ENCODE measurements around the gene RAB3GAP1.
"Not testable (repeated sequence)": the region's sequence is repeated elsewhere in the genome, so short reads cannot be mapped to it uniquely, and the experiment has no call there.

The RAB3GAP1 gene

GRCh38 chr2:135105513-135106316, 53.6 kb downstream of the RAB3GAP1 start:
- DNase-seq (ENCODE audit: low read depth in 3 of 3), result not testable (repeated sequence)

GRCh38 chr2:135113322-135113721, 61.2 kb downstream of the RAB3GAP1 start:
- DNase-seq (ENCODE audit: low read depth in 3 of 3), result no peak

GRCh38 chr2:135119582-135119981, 67.5 kb downstream of the RAB3GAP1 start:
- no peak for DNase-seq (ENCODE audit: low read depth in 3 of 3)

- no peak for DNase-seq (ENCODE audit: low read depth in 3 of 3)
Measured at GRCh38 chr2:135121016-135121657, 69.0 kb downstream of the RAB3GAP1 start.

- not testable (repeated sequence) for DNase-seq (ENCODE audit: low read depth in 3 of 3)
Measured at GRCh38 chr2:135121658-135122039, 69.6 kb downstream of the RAB3GAP1 start.

GRCh38 chr2:135124924-135125886, 73.1 kb downstream of the RAB3GAP1 start:
- DNase-seq (ENCODE audit: low read depth in 3 of 3), result no peak

GRCh38 chr2:135125940-135126339, 73.8 kb downstream of the RAB3GAP1 start:
- no peak for DNase-seq (ENCODE audit: low read depth in 3 of 3)

GRCh38 chr2:135130751-135131150, 78.7 kb downstream of the RAB3GAP1 start:
- DNase-seq (ENCODE audit: low read depth in 3 of 3), result no peak

- DNase-seq (ENCODE audit: low read depth in 3 of 3), result no peak
Measured at GRCh38 chr2:135132314-135132713, 80.2 kb downstream of the RAB3GAP1 start.

- DNase-seq (ENCODE audit: low read depth in 3 of 3), result no peak
Measured at GRCh38 chr2:135140606-135141005, 88.5 kb downstream of the RAB3GAP1 start.

- DNase-seq (ENCODE audit: low read depth in 3 of 3), result no peak
Measured at GRCh38 chr2:135142323-135142722, 90.2 kb downstream of the RAB3GAP1 start.

GRCh38 chr2:135144343-135144742, 92.3 kb downstream of the RAB3GAP1 start:
- DNase-seq (ENCODE audit: low read depth in 3 of 3), result no peak

GRCh38 chr2:135149251-135149650, 97.2 kb downstream of the RAB3GAP1 start:
- no peak for DNase-seq (ENCODE audit: low read depth in 3 of 3)

GRCh38 chr2:135150725-135151124, 98.6 kb downstream of the RAB3GAP1 start:
- no peak for DNase-seq (ENCODE audit: low read depth in 3 of 3)

- DNase-seq (ENCODE audit: low read depth in 3 of 3), result no peak
Measured at GRCh38 chr2:135151615-135152014, 99.5 kb downstream of the RAB3GAP1 start.

GRCh38 chr2:135152361-135152760, 100.3 kb downstream of the RAB3GAP1 start:
- DNase-seq (ENCODE audit: low read depth in 3 of 3), result no peak

GRCh38 chr2:135154962-135155361, 102.9 kb downstream of the RAB3GAP1 start:
- no peak for DNase-seq (ENCODE audit: low read depth in 3 of 3)

GRCh38 chr2:135157856-135158255, 105.8 kb downstream of the RAB3GAP1 start:
- DNase-seq (ENCODE audit: low read depth in 3 of 3), result no peak

GRCh38 chr2:135159191-135159590, 107.1 kb downstream of the RAB3GAP1 start:
- DNase-seq (ENCODE audit: low read depth in 3 of 3), result no peak

- DNase-seq (ENCODE audit: low read depth in 3 of 3), result no peak
Measured at GRCh38 chr2:135162377-135162776, 110.3 kb downstream of the RAB3GAP1 start.

GRCh38 chr2:135162786-135163185, 110.7 kb downstream of the RAB3GAP1 start:
- no peak for DNase-seq (ENCODE audit: low read depth in 3 of 3)

GRCh38 chr2:135163306-135163705, 111.2 kb downstream of the RAB3GAP1 start:
- no peak for DNase-seq (ENCODE audit: low read depth in 3 of 3)
